GM18499 (cell line): ENCODE results near the gene NEXMIF.
"Not testable (repeated sequence)": the region's sequence is repeated elsewhere in the genome, so short reads cannot be mapped to it uniquely, and the experiment has no call there.

Source experiments
- ATAC-seq: cut with Tn5 transposase; IDR thresholded peaks from one replicate; pipeline ENCODE4 v1.9.1; 2021; ENCODE audit warnings: moderate number of reproducible peaks; ENCODE audit not compliant: insufficient read depth, unreplicated experiment

NEXMIF gene

DNA sequence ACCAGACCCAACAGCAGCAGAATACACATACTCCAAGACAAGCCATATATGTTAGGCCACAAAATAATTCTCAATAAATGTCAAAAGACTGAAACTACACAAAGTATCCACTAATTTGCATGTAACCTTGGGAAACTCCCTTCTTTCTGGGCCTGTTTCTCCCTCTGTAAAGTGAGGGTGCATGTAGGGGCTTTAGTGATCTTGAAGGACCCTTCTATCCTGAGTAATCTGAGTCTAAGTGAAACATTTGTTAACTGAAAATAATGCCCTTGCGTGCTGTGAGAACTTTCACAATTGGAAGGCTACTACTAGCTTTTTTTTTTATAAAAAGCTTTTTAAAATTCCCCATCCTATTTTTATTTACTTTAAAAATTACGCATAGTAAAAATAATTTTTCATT lies 125.2 kb downstream of the NEXMIF start:
- peak; percentile 47 for ATAC-seq

DNA sequence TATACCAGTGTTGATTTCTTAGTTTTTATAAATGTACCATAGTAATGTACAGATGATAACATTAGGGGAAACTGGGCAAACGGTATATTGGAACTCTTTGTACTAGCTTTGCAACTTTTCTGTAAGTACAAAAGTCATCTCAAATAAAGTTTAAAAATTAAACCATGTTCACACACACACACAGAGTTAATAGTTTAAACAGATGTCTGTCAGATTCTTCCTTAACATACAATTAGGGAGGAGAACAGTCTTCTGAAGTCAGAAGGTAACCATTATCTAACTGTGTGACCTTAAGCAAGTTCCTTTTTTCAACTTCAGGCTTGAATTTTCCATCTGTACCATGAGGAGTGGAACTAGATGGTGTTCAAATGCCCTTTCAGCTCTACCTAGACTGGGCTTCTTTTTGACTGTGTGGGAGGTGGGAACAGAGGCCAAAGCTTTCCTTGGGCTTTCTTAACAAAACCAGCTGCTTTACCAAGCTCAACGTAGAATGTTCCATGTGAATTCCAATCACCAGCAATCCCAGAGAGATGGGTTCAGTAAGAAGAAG lies 127.8 kb downstream of the NEXMIF start:
- ATAC-seq: no peak

DNA sequence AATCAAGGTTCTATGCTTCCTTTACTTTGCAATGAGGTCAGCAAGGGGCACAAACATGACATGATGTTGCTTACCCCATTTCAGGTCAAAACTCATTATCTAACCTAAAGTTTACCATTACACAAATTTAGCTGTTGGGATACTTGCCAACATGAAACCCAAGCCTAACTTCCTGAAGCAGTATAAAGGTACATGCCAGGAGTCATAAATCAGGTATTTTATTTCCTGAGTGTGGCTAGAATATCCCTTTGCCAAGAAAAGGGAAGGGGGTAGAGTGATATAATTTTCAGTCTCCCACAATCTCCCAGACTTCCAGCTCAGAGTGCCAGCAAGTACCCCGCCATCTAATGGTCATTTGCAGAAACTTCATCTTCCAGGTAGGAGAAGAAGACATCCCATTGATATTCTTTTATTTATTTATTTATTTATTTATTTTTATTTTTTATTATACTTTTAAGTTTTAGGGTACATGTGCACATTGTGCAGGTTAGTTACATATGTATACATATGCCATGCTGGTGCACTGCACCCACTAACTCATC lies 136.6 kb downstream of the NEXMIF start:
- no peak for ATAC-seq

DNA sequence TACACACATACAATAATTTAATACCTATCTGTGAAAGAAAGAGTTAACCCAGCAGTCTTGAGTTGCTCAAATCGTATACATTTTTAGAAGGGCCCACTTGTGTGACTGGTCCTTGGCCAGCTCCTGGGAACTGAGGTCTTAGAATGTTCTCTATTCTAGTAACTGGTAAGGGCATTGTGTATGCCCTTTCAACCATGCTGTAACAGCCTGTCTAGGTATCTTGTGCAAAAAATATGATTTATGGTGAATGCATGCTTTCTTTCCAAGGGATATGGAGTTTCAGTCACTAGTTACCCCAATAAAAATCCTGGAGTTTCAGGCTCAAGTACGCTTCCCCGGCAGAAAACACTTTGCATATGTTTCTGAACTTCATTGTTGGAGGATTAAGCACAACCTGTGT lies 140.6 kb downstream of the NEXMIF start:
- no peak for ATAC-seq

DNA sequence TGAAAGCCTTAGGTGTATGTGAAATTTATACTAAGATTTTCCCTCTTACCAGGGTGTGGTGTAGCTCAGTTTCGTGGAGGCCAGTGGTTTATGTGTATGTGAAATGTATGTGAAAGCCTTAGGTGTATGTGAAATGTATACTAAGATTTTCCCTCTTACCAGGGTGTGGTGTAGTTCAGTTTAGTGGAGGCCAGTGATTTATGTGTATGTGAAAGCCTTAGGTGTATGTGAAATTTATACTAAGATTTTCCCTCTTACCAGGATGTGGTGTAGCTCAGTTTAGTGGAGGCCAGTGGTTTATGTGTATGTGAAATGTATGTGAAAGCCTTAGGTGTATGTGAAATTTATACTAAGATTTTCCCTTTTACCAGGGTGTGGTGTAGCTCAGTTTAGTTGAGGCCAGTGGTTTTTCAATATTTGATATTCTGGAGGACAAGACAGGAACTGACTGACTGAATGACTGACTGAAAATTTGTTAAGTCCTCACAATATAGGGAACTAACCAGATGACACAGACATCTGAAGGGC lies 143.7 kb downstream of the NEXMIF start:
- ATAC-seq: peak; percentile 68

DNA sequence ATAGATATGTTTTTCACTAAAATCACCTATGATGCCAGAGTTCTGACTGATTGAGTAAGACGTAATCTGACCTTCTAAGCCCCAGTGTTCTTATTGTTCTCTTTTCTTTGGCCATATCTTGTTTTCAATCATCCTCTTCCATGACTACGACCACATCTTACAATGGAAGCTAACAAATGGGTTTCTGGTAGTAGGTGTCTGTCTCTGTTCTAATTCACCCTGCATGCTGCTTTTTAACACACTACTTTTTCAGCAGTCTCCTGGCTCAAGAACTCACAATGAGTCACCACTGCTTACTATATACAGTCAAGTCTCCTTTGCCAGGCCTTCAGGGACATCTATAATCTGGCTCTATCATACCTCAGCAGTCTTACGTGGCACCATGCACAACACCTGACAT lies 146.1 kb downstream of the NEXMIF start:
- no peak for ATAC-seq

DNA sequence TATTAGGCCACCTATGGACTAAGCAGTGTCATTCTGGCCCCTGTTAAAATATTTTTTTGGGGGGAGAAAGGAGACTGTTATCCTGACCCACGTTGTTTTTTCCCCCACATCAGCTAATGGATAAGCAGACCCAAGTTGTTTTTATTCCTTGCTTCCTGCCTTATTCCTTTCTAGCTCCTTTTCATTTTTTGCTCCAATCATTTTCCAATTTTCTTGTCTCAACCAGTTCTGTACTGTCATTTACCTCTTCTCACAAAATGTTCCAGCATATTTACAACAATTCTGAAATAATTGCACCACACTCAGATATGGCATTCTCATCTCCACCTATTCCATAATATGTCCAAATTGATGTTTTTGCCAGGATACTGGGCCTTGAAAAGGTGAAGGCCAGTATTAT lies 150.3 kb downstream of the NEXMIF start:
- no peak for ATAC-seq

DNA sequence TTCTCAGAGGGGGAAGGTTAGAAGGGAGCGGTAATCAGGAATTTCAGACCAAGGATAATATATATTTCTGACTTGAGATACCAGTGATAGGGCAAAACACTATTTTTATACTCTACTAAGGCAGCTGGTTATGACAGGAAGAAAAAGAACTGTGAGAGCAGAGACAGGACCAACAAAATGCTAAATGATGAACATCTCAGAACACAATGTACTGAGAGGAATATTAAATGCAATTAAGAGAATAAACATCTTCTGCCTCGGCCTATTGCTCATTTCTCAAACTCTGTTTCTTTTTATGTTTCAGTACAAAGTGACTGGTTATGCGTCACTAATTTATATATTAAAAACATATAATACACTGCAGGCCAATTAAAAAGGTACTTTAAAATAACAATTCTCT lies 188.8 kb downstream of the NEXMIF start:
- ATAC-seq: no peak

DNA sequence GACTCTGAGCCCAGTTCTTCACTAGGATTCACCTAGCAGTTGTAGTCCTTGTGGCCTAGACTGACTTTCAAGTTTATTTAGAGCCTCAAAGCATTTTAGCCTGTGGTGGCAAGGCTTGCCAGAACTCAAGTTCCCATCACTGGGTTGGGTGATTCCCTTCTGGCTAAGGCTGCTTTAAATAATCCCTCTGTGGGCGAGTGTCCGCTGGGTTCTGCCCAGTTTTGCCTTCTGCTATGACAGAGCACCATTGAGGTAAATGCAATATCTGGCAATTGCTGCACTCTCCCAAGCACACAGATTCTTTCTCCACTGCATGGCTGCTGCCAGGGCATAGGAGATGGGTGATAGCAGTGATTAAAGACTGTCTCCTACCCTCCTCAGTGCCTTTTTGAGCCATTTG lies 220.0 kb downstream of the NEXMIF start:
- ATAC-seq: no peak

DNA sequence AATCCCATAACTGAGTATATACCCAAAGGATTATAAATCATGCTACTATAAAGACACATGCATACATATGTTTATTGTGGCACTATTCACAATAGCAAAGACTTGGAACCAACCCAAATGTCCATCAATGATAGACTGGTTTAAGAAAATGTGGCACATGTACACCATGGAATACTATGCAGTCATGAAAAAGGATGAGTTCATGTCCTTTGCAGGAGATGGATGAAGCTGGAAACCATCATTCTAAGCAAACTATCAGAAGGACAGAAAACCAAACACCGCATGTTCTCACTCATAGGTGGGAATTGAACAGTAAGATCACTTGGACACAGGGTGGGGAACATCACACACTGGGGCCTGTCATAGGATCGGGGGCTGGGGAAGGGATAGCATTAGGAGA lies 223.9 kb downstream of the NEXMIF start:
- ATAC-seq: not testable (repeated sequence)

DNA sequence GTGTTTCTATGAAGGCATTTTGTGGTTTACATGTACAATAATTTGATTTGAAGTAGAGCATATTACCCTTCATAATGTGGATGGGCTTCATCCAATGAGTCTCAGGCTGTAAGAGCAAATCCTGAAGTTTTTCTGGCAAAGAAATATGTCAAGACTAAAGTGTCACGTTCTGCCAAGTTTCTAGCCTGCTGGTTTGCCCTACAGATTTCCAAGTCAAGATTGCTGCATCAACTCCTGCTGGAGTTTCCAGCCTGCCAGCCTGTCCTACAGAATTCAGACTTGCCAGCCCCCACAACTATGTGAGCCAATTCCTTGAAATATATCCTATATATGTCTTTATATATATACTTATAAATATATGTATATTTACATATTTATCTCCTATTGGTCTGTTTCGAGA lies 240.8 kb downstream of the NEXMIF start:
- ATAC-seq: no peak
